Esophagus squamous epithelium (tissue), 5 donors: ENCODE results near the gene MYZAP. TPM values are rescaled to one million over a fixed set of nuclear protein-coding genes. Genes with fewer than 3 reads are reported as not detected.

Experiments
- DNase-seq: peaks from one replicate; lab custom pipeline; 2025; lab: John Stamatoyannopoulos, UW
- H3K27ac ChIP-seq, 4 donors: fragments of 200-600 bp; sonication (generic); one replicate each; pipeline ENCODE4 v1.5.1; 2016 to 2019; ENCODE audit warnings: mild to moderate bottlenecking in 1 of 4
- H3K27me3 ChIP-seq, 4 donors: fragments of 200-600 bp; sonication (generic); 1 replicate in 3 of 4; 2 replicates in 1 of 4; pipeline versions ENCODE4 v1.5.1 to v1.6.0; 2017 to 2021; ENCODE audit warnings: antibody characterized with exemption in 1 of 4
- H3K36me3 ChIP-seq, 3 donors: fragments of 200-600 bp; sonication (generic); one replicate each; pipeline ENCODE4 v1.5.1; 2016 to 2019
- H3K4me1 ChIP-seq, 3 donors: fragments of 200-600 bp; sonication (generic); one replicate each; pipeline ENCODE4 v1.5.1; 2017 to 2019
- H3K4me3 ChIP-seq, 4 donors: fragments of 200-600 bp; sonication (generic); 1 replicate in 3 of 4; 2 replicates in 1 of 4; pipeline ENCODE4 v1.5.1; 2016 to 2019; ENCODE audit warnings: mild to moderate bottlenecking in 2 of 4, moderate library complexity in 1 of 4
- H3K9me3 ChIP-seq, 3 donors: fragments of 200-600 bp; sonication (generic); one replicate each; pipeline ENCODE4 v1.5.1; 2016 to 2019
- POLR2A ChIP-seq, 4 donors: fragments of 450-650 bp; IDR thresholded peaks; one replicate each; pipeline ENCODE4 v1.6.1; 2017; ENCODE audit warnings: antibody characterized with exemption in 4 of 4, mild to moderate bottlenecking in 4 of 4, moderate library complexity in 3 of 4
- WGBS, 2 donors: methylation state at CpG; one replicate each; pipeline ENCODE4 v1.1.5; 2018; 5-methylcytosine and 5-hydroxymethylcytosine counted together
- intact Hi-C: fragments of 100-400 bp; cut with DNase I; formaldehyde crosslinking; loops from one replicate; pipeline ENCODE4 v1.15.0; 2022
- total RNA-seq, 4 donors: library from RNA; depleted of rRNA; stranded (reverse); fragments of >200 nt; gene quantifications; one replicate each; pipeline ENCODE4 v1.1.0, GENCODE V29; 2016
- TF ChIP-seq, protein P1 (sequence below), 6 experiments: fragments of 450-650 bp in 4 of 6; fragments of 200-600 bp in 2 of 6; sonication (generic) in 2 of 6; IDR thresholded peaks; one replicate each; pipeline ENCODE4 v1.5.1; 2016 to 2019; ENCODE audit warnings: antibody characterized with exemption in 6 of 6, mild to moderate bottlenecking in 4 of 6, moderate library complexity in 4 of 6
- donor health status: DM: yes; HTN: yes; CAD: no.

Gene MYZAP
- total RNA-seq, 4 donors from 2014 or later, result 21.2 to 36.0 (median 26.5) TPM

DNA sequence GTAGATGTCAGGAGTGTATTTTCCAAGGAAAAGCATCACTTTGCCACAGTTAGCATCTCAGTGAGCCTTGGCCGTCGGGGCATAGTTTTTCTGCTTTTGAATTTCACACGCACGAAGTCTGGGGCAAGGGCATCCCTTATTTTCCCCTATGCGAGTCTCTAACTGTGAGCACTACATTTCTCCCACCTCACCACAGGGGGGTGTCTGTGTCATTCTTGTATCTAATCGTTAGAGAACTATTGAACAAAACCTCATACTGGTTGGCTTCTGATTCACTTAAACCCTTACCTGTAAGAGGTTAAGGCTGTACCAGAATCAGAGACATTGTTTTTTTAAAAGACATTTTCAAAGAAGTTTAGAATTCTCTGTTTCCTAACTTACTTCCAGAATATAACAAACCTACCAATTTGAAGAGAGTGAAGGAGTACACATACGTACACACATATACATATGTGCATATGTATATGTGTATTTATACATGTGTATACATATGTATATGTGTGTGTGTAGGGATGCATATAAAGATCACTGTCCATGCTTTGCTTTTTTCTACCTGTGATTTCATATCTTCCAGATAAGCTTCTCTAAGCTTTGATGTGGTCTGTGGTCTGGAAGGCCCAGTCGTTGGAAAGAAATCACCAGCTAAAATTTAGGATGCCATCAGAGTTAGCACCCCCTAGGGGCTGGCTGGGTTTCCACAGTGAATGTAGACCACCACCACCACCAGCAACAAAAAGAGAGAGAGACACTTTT is 49.4 kb downstream of the MYZAP start:
- Histone ChIP-seq H3K27ac (no peak overlapping the region), H3K36me3 (peaks cover 0 to 46% (median 0%) of the 10 kb centered on the region in 3 donors), H3K27me3 (no peaks in the 10 kb centered on the region), H3K9me3 (no peaks in the 10 kb centered on the region), H3K4me1 (no peaks in the 10 kb centered on the region), H3K4me3 (no peak overlapping the region)
- no peak for TF ChIP-seq POLR2A (IDR thresholded peaks at IDR 0.05)
- TF ChIP-seq, protein P1, sequence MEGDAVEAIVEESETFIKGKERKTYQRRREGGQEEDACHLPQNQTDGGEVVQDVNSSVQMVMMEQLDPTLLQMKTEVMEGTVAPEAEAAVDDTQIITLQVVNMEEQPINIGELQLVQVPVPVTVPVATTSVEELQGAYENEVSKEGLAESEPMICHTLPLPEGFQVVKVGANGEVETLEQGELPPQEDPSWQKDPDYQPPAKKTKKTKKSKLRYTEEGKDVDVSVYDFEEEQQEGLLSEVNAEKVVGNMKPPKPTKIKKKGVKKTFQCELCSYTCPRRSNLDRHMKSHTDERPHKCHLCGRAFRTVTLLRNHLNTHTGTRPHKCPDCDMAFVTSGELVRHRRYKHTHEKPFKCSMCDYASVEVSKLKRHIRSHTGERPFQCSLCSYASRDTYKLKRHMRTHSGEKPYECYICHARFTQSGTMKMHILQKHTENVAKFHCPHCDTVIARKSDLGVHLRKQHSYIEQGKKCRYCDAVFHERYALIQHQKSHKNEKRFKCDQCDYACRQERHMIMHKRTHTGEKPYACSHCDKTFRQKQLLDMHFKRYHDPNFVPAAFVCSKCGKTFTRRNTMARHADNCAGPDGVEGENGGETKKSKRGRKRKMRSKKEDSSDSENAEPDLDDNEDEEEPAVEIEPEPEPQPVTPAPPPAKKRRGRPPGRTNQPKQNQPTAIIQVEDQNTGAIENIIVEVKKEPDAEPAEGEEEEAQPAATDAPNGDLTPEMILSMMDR (IDR thresholded peaks at IDR 0.05), result peak in 3 of 6 experiments; percentile 7 to 30 (median 29)
- DNase-seq, result no peak
- WGBS, 2 donors, result 56 to 66% methylated on average over 8 of the region's 8 CpGs
- intact Hi-C loops, result no loop called here

DNA sequence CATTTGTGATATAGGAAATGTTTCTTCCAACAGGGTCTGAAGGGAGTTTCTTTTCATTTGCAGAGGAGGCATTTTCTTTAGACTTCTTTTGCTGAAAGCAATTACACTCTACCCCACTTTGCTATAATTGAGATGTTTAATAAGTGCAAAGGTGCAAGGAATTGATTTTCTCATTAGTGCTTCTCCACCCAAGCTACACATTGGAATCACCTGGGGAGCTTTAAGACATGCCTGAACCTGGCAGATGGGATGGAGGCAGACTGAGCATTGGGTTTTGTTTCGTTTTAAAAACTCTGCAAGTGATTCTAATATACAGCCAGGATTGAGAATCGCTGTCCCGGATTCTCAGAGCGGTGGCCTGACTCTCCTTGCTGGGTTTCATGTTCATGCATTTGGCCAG is 52.1 kb downstream of the MYZAP start:
- intact Hi-C loops, result no loop called here
- Histone ChIP-seq H3K4me3 (no peak overlapping the region), H3K27ac (no peak overlapping the region), H3K36me3 (peaks cover 0 to 26% (median 0%) of the 10 kb centered on the region in 3 donors), H3K4me1 (peaks cover 0 to 8% (median 0%) of the 10 kb centered on the region in 3 donors), H3K9me3 (no peaks in the 10 kb centered on the region), H3K27me3 (no peaks in the 10 kb centered on the region)
- DNase-seq, result no peak
- TF ChIP-seq, protein P1 (IDR thresholded peaks at IDR 0.05), result no peak
- TF ChIP-seq POLR2A (IDR thresholded peaks at IDR 0.05), result no peak
- 70 to 85% methylated on average over 4 of the region's 4 CpGs for WGBS, 2 donors

GRCh38 chr15:57646087-57646486 is 54.4 kb downstream of the MYZAP start:
- Histone ChIP-seq H3K9me3 (no peaks in the 10 kb centered on the region), H3K4me3 (no peak overlapping the region), H3K27ac (no peak overlapping the region), H3K4me1 (peaks cover 0 to 8% (median 0%) of the 10 kb centered on the region in 3 donors), H3K27me3 (no peaks in the 10 kb centered on the region), H3K36me3 (peaks cover 0 to 17% (median 0%) of the 10 kb centered on the region in 3 donors)
- intact Hi-C loops, result no loop called here
- TF ChIP-seq, protein P1 (IDR thresholded peaks at IDR 0.05), result no peak
- no peak for TF ChIP-seq POLR2A (IDR thresholded peaks at IDR 0.05)
- no peak for DNase-seq
- whole genome bisulfite sequencing, 2 donors, result 93 to 96% methylated on average over 5 of the region's 5 CpGs

DNA sequence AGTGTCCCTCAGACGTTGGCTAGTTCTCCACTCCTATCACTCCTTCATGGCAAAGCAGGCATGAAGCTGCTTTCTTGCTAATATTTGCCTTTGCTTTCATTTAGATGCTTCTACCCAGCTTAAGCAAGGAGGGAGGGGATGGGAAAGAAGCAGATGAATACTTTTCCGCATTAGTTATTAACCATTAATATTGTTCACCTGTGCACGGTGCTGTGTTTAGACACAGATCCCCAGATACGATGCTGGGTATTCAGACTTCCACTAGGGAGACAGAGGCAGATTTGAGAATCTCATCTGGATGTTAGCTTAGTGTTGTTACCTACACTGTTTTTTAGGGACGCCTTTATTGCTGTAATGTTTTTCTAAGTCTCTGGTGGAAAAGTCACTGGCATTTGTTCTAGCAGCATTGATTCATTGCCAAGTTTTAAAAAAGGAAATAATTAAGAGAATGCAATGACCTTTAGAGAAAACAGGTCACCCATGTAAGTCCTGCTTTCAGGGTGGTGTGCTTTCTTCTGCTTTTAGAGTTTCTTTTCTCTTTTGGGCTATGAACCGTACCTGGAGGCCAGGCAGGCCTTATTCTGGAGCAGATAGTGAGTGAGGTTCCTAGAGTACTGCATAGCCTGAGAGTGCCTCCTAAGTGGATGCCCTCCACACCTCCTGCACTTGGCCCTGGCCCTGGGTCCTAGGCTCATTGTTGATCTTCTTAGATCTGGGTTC is 55.5 kb downstream of the MYZAP start:
- intact Hi-C loops, result no loop called here
- 60 to 72% methylated on average over 6 of the region's 6 CpGs for WGBS, 2 donors
- Histone ChIP-seq H3K27ac (peak overlapping the region in 1 of 4 donors; percentile 35), H3K36me3 (peaks cover 0 to 5% (median 0%) of the 10 kb centered on the region in 3 donors), H3K9me3 (no peaks in the 10 kb centered on the region), H3K4me1 (peaks cover 0 to 8% (median 0%) of the 10 kb centered on the region in 3 donors), H3K4me3 (no peak overlapping the region), H3K27me3 (no peaks in the 10 kb centered on the region)
- no peak for TF ChIP-seq POLR2A (IDR thresholded peaks at IDR 0.05)
- DNase-seq, result no peak

DNA sequence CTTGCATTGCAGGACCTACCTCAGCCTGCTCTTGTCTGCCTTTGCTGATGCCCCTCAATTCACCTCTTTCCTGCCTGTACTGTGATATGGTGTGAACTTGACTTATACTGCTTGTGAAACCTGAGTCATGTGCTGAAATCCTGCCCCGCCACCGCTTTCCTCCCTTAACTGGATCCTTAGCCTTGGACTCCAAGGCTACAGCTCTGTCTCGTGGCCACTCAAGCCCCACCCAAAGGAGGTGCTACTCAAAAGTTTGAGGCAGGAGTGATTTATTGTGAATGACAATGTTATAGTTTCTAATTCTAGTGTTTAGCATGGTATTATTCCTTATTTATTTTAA is 56.1 kb downstream of the MYZAP start:
- H3K27ac ChIP-seq, result peak overlapping the region in 1 of 4 donors; percentile 35
- intact Hi-C loops, result no loop called here
- peaks cover 0 to 8% (median 0%) of the 10 kb centered on the region in 3 donors for H3K4me1 ChIP-seq
- 73 to 77% methylated on average over 3 of the region's 3 CpGs for WGBS, 2 donors
- H3K4me3 ChIP-seq, result no peak overlapping the region
- peaks cover 0 to 5% (median 0%) of the 10 kb centered on the region in 3 donors for H3K36me3 ChIP-seq
- no peaks in the 10 kb centered on the region for H3K27me3 ChIP-seq
- no peak for TF ChIP-seq POLR2A (IDR thresholded peaks at IDR 0.05)
- TF ChIP-seq, protein P1 (IDR thresholded peaks at IDR 0.05), result no peak
- no peaks in the 10 kb centered on the region for H3K9me3 ChIP-seq
- no peak for DNase-seq
